ENCODE measurements around the gene SMYD3. TPM values are rescaled to one million over a fixed set of nuclear protein-coding genes. Genes with fewer than 3 reads are reported as not detected.

The SMYD3 gene
- total and polyA plus RNA-seq, 9 of the 15 experiments (the other 6 are each of a cell fraction or from before 2014, with no cell fraction given), result 128 to 440 (median 197) TPM

DNA sequence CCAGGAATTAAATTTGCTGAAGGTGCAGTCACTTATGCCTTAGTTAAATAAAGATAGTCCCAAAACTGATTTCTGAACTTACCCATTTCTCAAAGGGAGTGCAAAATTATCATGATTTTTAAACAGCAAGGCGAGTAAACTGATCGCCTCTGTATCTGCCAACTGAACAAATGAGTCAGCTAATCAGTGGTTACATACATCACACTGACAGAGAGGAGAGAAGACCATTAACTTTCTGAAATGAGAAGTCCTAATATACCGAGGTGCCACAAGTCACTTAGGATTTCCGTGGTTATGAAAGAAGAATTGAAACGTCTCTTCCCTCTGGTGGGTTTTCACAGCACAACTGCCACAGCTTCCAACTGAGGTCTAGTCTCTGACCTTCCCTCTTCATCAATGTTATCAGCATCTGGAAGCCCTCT lies 400.7 kb downstream of the SMYD3 start (continued):
- TF ChIP-seq, protein P1, sequence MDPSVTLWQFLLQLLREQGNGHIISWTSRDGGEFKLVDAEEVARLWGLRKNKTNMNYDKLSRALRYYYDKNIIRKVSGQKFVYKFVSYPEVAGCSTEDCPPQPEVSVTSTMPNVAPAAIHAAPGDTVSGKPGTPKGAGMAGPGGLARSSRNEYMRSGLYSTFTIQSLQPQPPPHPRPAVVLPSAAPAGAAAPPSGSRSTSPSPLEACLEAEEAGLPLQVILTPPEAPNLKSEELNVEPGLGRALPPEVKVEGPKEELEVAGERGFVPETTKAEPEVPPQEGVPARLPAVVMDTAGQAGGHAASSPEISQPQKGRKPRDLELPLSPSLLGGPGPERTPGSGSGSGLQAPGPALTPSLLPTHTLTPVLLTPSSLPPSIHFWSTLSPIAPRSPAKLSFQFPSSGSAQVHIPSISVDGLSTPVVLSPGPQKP (CRISPR knock-in tag; IDR thresholded peaks at IDR 0.05), result no peak
- no peak for TF ChIP-seq KLF6 (CRISPR knock-in tag; IDR thresholded peaks at IDR 0.05; ENCODE audit: borderline replicate concordance)
- TF ChIP-seq NR1H2 (CRISPR knock-in tag; IDR thresholded peaks at IDR 0.05), result no peak
- TF ChIP-seq, protein P2, sequence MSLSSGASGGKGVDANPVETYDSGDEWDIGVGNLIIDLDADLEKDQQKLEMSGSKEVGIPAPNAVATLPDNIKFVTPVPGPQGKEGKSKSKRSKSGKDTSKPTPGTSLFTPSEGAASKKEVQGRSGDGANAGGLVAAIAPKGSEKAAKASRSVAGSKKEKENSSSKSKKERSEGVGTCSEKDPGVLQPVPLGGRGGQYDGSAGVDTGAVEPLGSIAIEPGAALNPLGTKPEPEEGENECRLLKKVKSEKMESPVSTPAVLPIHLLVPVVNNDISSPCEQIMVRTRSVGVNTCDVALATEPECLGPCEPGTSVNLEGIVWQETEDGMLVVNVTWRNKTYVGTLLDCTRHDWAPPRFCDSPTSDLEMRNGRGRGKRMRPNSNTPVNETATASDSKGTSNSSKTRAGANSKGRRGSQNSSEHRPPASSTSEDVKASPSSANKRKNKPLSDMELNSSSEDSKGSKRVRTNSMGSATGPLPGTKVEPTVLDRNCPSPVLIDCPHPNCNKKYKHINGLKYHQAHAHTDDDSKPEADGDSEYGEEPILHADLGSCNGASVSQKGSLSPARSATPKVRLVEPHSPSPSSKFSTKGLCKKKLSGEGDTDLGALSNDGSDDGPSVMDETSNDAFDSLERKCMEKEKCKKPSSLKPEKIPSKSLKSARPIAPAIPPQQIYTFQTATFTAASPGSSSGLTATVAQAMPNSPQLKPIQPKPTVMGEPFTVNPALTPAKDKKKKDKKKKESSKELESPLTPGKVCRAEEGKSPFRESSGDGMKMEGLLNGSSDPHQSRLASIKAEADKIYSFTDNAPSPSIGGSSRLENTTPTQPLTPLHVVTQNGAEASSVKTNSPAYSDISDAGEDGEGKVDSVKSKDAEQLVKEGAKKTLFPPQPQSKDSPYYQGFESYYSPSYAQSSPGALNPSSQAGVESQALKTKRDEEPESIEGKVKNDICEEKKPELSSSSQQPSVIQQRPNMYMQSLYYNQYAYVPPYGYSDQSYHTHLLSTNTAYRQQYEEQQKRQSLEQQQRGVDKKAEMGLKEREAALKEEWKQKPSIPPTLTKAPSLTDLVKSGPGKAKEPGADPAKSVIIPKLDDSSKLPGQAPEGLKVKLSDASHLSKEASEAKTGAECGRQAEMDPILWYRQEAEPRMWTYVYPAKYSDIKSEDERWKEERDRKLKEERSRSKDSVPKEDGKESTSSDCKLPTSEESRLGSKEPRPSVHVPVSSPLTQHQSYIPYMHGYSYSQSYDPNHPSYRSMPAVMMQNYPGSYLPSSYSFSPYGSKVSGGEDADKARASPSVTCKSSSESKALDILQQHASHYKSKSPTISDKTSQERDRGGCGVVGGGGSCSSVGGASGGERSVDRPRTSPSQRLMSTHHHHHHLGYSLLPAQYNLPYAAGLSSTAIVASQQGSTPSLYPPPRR (CRISPR knock-in tag; IDR thresholded peaks at IDR 0.05; ENCODE audit: borderline replicate concordance), result no peak
- no peak for TF ChIP-seq RBM39 (optimal IDR thresholded peaks at IDR 0.05; ENCODE audit: low read depth, low read length)
- no peak for TF ChIP-seq SMARCC2 (IDR thresholded peaks at IDR 0.05; ENCODE audit: low read depth)
- TF ChIP-seq, protein P3, sequence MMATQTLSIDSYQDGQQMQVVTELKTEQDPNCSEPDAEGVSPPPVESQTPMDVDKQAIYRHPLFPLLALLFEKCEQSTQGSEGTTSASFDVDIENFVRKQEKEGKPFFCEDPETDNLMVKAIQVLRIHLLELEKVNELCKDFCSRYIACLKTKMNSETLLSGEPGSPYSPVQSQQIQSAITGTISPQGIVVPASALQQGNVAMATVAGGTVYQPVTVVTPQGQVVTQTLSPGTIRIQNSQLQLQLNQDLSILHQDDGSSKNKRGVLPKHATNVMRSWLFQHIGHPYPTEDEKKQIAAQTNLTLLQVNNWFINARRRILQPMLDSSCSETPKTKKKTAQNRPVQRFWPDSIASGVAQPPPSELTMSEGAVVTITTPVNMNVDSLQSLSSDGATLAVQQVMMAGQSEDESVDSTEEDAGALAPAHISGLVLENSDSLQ (IDR thresholded peaks at IDR 0.05), result peak; percentile 90
- no peak for TF ChIP-seq BCL6 (CRISPR knock-in tag; IDR thresholded peaks at IDR 0.05)
- TF ChIP-seq CBX5 (IDR thresholded peaks at IDR 0.05; ENCODE audit: borderline replicate concordance, low read depth), result no peak
- TF ChIP-seq HNRNPH1 (optimal IDR thresholded peaks at IDR 0.05; ENCODE audit: low read depth, low read length), result no peak
- TF ChIP-seq RBBP5 (IDR thresholded peaks at IDR 0.05; ENCODE audit: borderline replicate concordance, insufficient read depth, low read length, poor library complexity, severe bottlenecking), result no peak
- no peak for TF ChIP-seq ESRRA (IDR thresholded peaks at IDR 0.05; ENCODE audit: borderline replicate concordance, low read depth)
- no peak for TF ChIP-seq HDAC8 (tag; IDR thresholded peaks at IDR 0.05)
- TF ChIP-seq BMI1 (IDR thresholded peaks at IDR 0.05; ENCODE audit: low read length), result no peak
- TF ChIP-seq YBX1 (IDR thresholded peaks at IDR 0.05), result no peak

All from K562 (cell line).